HG03064 (cell line): ENCODE results near the gene DCAF6.
"Not testable (repeated sequence)": the region's sequence is repeated elsewhere in the genome, so short reads cannot be mapped to it uniquely, and the experiment has no call there.

Experiments used
- ATAC-seq: cut with Tn5 transposase; IDR thresholded peaks from one replicate; pipeline ENCODE4 v1.9.1; 2021; ENCODE audit warnings: low read depth; ENCODE audit not compliant: unreplicated experiment

The DCAF6 gene

DNA sequence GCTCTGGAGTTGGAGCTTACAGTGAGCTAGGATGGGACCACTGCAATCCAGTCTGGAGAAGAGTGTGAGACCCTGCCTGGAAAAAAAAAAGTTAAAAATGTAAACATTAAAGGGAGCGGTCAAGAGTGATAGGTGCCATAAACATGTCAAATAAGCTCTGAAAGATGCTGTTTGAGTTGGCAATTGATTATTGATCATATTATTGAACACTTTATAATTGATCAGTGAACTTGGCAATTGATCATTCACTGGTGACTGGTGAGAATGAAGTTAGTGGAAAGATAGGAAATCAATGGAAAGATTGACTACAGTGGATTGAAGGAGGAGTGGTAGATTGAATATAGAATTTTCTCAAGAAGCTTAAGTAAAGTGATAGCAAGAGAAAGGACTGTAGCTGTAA, 64.7 kb downstream of the DCAF6 start:
- no peak for ATAC-seq

DNA sequence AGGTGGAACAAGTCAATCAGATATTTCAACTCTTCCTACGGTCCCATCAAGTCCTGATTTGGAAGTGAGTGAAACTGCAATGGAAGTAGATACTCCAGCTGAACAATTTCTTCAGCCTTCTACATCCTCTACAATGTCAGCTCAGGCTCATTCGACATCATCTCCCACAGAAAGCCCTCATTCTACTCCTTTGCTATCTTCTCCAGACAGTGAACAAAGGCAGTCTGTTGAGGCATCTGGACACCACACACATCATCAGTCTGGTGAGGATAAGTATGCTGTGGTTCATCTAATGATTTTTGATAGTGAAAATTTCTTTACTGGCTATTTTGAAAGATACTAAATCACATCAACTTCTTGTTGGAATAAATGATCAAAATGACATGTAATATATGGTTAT, 68.0 kb downstream of the DCAF6 start:
- no peak for ATAC-seq

DNA sequence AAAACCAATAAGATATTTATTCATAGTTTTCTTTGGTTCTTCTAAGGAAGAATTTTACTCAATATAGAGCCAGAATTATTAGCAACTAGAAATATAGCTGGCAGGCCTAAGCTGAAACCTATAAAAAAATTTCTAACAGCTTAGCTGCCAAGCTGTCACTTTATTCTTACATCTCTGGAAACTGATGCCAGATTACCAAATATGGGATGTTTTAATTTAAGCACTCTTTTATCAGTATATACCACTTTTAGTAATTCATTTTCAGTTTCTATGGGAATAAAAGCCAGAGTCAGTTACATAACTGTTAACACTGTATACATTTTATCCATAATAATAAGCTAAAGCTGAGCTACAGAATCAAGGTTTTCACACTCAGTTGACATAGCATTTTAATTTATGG, 69.0 kb downstream of the DCAF6 start:
- ATAC-seq, result no peak

- ATAC-seq, result no peak
Measured at GRCh38 chr1:168007691-168008090, 71.2 kb downstream of the DCAF6 start.

DNA sequence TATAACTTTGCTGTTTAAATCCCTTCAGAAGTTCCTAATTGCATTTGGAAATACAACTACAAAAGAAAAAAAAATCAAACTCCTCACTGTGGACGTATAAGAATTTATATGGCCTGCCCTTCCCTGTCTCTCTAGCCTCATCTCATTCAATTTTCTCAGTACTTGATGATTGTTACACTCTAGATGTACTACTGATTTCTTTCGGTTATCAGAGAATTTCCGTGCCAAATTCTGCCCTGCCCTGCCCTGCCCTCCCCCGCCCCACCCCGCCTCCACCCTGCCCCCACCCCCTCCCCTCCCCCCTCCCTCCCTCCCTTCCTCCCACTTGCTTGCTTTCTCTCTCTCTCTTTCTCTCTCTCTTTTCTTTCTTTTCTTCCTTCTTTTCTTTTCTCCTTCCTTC, 72.1 kb downstream of the DCAF6 start:
- ATAC-seq, result no peak

GRCh38 chr1:168009322-168009721, 72.8 kb downstream of the DCAF6 start:
- ATAC-seq, result no peak

- no peak for ATAC-seq
Measured at GRCh38 chr1:168019407-168019806, 82.9 kb downstream of the DCAF6 start.

DNA sequence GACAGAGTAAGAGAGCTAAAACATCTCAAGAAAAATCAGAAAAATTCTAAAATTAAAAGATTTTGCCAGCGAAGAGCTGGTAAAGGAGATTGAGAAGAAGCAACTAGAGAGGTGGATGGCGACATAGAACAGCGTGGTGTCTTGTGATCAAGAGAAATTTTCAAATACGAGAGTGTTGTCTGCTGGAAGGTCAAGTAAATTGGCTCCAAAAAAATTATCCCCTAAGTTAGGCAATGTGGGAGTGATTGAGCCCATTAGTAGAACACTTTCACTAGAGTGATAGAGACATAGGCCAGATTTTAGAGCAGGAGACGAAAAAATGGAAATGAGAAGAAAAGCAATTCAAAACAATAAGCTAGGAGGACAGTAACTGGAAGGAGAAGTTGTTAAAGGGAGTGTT, 94.7 kb downstream of the DCAF6 start:
- ATAC-seq, result no peak

DNA sequence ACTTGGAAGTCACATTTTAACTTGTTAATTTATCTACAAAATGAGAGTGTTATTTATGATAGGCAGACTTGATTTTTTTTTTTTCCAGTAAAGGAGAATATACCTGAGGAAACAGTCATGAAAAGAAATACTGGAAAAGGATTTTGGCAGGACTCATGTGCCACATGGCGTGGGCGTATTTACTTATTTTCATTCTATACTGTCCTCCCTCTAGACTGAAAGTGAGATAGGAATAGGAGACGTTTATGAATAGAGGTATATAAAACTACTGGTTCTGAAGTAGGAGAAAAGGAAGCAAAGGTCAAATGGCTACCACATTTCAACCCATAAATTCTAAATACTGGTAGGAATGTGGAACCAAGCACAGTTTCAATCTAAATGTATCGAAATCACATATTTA, 95.1 kb downstream of the DCAF6 start:
- ATAC-seq, result no peak

DNA sequence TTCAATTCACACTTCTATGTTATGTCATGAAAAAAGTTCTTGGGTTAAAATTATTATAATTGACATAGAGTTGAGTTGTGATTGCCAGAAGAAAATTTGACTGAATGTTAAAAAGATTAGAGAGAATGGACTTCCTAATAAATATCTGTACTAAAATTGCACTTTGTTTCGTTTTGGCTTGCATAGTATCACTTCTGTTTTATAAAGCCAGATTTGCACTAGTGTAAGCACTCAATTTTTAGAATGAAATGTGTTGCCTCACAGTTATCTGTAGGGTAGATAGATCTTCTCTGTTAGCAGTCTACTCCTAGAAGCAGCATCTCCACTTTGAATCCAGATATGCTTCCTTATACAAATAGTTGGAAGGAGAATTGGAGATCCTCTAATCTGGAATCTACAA, 95.5 kb downstream of the DCAF6 start:
- no peak for ATAC-seq

- no peak for ATAC-seq
Measured at GRCh38 chr1:168035345-168035744, 98.9 kb downstream of the DCAF6 start.

- no peak for ATAC-seq
Measured at GRCh38 chr1:168042362-168042761, 105.9 kb downstream of the DCAF6 start.

- no peak for ATAC-seq
Measured at GRCh38 chr1:168045311-168045710, 108.8 kb downstream of the DCAF6 start.

DNA sequence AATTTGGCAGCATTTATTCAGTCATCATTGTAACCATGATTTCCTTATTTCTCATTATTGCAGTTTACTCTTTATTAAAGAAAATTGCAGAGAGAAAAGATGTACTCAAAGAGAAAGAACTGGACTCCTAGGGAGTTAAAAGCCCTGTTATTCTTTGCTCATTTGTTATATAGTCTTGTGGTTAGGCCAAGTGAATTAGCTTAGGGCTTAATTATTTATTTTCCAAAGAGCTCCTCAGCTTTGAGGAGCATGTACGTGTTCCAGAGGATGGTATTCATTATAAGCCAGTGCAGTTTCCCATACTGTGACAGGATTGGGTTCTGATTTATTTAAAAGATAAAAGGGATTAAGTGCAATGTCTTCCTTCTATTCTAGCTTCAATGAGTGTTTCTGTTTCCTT, 113.8 kb downstream of the DCAF6 start:
- no peak for ATAC-seq

DNA sequence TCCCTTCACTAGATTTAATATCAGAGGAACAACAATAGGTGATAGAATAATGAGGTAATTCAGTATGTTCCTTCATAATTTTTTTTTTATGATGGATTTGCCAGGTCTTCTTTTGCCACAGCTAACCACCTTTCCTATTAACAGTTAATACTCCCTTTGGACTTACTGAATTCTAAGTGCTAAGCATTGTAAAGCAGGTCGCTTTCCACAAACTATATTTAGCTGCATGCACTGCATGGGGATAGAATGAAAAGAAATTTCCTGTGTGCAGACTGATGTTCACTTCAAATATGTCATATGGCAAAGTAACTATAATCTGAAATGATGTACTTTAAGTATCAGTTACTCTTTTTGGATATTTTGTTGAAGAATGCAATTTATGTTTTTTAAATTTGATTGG, 114.4 kb downstream of the DCAF6 start:
- no peak for ATAC-seq

DNA sequence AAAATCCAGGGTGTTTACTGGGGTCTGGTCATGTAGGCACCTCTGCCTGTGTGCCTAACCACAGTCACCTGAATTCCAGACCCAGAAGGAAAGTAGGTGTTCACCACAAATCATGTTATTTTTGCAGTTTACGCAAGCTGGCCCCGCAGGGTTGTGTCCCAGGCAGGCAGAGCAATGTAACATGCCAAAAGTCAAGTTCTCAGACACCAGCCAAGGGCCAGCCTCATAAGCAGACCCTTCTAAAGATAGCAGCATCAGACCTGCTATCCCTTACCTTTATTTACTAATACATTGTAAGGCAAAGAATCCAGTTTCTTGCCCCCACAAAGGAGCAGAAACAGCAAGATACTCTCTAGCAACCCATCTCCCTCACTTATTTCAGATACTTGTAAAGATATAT, 117.2 kb downstream of the DCAF6 start:
- ATAC-seq, result no peak

DNA sequence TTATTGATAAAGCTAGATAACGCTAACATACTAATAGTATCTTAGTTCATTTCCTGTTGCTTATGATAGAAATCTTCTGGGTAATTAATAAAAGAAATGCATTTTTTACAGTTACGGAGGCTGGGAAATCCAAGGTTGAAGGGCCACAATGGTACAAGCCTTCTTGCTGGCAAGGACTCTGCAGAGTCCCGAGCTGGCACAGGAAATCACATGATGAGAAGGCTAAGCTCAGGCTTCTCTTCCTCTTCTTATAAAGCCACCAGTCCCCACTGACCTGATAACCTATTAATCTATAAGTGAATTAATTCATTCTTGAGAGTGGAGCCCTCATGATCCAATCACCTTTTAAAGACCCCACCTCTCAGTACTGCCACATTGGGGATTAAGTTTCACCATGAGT, 117.6 kb downstream of the DCAF6 start:
- ATAC-seq, result no peak

GRCh38 chr1:168056152-168056551, 119.7 kb downstream of the DCAF6 start:
- ATAC-seq, result not testable (repeated sequence)

DNA sequence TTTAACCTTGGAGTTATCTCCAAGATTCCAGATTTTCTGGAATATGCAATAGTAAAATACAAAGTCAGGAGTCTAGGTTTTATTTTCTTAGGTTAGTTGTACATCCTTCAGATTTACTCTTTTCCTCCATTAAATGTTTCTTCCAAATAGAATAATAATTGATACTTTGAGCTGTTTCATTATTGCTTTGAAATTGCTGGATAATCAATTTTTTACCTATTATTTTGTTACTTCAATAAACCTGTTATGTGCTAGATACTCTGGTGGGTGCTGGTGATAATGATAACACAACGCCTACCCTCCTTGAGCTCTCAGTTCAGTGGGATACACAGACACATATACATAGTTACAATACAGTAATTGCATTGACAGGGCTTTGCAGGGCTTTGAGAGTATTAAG, 120.9 kb downstream of the DCAF6 start:
- no peak for ATAC-seq

DNA sequence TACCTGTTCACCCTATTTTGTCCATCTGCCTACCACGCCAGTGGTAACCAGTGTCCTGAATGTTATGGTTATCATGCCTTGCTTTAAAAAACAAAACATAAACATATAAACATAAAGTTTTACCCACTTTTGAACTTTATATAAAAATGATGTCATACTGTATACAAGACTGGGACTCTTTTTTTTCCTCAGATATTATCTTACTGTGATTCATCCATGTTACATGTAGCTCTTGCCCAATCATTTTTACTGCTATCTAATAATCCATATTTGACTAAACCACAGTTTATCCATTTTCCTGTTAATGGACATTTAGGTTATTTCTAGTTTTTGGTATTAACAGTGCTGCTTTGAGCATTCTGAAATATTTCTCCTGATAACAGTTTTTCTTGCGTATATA, 121.4 kb downstream of the DCAF6 start:
- no peak for ATAC-seq

GRCh38 chr1:168064216-168064615, 127.7 kb downstream of the DCAF6 start:
- ATAC-seq, result no peak

DNA sequence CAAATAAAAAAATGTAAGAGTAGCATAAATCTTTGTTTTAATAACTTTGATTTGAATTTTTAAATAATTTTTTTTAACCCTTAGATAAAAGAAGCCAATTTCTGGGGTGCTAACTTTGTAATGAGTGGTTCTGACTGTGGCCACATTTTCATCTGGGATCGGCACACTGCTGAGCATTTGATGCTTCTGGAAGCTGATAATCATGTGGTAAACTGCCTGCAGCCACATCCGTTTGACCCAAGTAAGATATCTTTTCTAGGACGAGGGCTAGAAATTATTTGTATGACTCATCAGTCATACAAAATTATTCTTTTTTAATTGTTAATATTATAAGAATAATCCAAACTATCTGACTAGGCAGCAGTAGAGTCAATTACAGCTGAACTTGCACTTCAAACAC, 129.0 kb downstream of the DCAF6 start:
- no peak for ATAC-seq

DNA sequence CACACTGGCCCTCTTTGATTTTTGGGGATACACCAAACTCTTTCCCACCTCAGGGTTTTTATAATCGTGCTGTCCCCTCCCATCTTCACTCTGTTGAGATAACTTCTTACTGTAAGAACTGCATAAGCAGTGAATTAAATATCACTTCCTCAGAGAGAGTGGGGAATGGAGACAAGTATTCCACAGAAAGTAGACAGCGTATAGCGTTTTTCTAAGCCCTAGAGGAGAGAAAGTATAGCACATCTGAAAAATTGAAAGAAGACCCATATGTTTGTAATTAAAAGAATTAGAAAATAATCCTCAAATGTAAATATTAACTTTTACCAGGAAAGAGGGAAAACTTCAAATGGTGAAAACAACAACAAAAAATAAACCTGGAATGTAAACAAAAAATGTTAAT, 132.9 kb downstream of the DCAF6 start:
- no peak for ATAC-seq

GRCh38 chr1:168079761-168080160, 143.3 kb downstream of the DCAF6 start:
- no peak for ATAC-seq
